Posterior vena cava (tissue), 2 donors: ENCODE results near the gene KLK11. TPM values are rescaled to one million over a fixed set of nuclear protein-coding genes. Genes with fewer than 3 reads are reported as not detected.

Source experiments
- DNase-seq: peaks from one replicate; pipeline ENCODE4 v3.0.0-alpha.2; 2020; ENCODE audit warnings: low spot score
- intact Hi-C, 2 donors: fragments of 100-400 bp; cut with DNase I; formaldehyde crosslinking; loops; one replicate each; pipeline versions ENCODE4 v1.14.1 to v1.14.2; 2022 to 2023
- total RNA-seq, 2 donors: library from RNA; stranded (reverse); fragmentation: NEBNext Ultra II Directional; extraction: Animal tissue kit (Norgen Biotek cat#: 25700); gene quantifications; one replicate each; pipeline ENCODE4 v1.2.1, GENCODE V29; 2021
- donor health status: DM: yes; HTN: yes; CAD: no.
- donor health status: DM: yes; HTN: yes; CAD: no.

Gene KLK11
- total RNA-seq, 2 donors from 2014 or later = not detected

DNA sequence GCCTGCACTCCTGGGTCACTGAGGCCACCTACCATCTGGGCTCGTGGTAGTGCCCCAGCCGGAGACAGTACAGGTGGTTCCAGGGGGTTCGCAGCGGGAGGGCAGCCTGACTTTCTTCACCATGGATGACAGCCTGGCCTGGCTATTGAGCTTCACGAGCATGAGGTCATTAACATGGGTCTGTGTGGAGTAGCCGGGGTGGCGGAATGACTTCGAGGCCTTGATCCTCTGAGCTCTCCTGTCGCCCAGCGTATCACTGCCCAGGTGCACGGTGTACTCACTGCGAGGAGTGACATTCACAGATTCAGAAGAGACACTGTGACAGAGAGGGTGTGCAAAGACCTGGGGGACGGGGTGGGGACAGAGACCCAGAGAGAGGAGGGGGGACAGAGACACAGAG is 46.2 kb downstream of the KLK11 start:
- no peak for DNase-seq
- intact Hi-C loops = no loop called here

DNA sequence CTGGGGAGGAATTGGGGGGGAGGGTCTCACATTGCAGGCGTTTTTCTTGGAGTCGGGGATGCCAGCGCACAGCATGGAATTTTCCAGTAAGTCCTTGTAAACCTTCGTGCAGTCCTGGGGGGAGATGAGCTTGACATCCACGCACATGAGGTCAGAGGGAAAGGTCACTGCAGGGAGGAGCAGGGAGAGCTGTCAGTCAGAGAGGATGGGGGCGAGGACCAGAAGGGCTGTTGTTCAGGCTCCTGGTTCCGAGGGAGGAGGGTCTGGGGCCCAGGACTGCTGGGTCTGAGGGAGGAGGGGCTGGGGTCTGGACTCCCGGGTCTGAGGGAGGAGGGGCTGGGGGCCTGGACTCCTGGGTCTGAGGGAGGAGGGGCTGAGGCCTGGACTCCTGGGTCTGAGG is 46.7 kb downstream of the KLK11 start:
- intact Hi-C loops = no loop called here
- no peak for DNase-seq

DNA sequence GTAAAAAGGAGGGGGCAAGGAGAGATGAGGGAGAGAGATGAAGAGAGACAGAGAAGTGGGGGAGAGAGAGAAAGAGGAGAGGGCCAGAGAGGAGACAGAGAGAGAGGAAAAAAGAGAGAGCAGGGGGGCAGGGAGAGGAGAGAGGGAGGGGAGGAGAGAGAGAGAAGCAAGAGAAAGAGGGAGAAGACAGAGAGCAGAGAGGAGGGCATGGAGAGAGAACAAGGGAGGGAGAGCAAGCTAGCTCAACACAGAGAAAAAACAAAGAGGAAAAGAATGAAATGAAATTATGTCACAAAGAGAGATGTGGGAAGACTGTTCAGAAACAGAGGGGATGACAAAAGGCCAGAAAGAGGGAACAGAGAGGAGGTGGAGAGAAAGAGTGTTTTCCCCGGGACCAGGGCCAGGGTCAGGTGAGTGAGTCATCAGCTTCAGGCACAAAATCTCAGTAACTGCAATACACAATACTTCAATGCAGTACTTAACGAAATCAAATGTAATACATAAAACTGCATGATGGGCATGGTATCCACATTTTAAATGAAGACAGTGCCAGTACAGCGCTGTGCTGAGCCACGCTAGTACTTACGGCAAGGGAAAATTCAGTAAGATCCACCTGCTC is 47.5 kb downstream of the KLK11 start:
- intact Hi-C loops = no loop called here
- no peak for DNase-seq

DNA sequence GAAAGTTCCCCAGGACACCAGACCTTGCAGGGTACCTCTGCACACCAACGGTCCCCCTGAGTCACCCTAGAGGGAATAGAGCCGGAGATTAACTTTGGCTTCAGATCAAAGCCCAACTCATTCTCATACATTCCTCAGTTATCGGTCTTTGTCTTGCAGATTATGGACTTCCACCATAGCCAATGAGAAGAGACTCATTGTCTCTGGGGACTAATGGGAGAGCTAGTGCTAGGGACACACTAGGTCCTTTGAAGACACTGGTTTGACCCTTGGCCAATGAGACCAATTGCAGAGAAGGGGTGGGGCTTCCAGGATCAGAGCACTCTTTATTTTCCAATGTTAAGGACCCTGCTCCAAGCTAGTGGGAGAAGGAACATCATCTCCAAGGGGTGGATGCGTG is 48.8 kb downstream of the KLK11 start:
- DNase-seq = no peak
- intact Hi-C loops = no loop called here

DNA sequence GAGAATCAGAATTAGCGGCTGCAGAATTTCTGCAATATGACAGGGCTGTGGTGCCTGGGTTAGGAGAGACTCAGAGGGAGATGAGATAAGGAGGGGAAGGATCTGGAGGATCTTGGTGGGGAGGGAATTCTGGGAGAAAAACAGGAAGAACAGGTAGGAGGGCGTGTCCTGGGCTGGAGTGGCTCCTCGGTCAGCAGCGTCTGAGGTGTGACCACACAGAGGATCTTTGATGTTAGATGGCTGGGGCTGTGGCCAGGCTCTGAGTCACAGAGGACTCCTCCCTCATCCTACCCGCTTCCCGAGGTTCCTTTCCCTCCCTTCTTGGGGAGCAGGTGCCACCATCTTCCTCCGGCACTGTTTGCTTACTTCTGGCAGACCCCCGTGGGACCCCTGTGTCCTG is 50.6 kb downstream of the KLK11 start:
- no peak for DNase-seq

DNA sequence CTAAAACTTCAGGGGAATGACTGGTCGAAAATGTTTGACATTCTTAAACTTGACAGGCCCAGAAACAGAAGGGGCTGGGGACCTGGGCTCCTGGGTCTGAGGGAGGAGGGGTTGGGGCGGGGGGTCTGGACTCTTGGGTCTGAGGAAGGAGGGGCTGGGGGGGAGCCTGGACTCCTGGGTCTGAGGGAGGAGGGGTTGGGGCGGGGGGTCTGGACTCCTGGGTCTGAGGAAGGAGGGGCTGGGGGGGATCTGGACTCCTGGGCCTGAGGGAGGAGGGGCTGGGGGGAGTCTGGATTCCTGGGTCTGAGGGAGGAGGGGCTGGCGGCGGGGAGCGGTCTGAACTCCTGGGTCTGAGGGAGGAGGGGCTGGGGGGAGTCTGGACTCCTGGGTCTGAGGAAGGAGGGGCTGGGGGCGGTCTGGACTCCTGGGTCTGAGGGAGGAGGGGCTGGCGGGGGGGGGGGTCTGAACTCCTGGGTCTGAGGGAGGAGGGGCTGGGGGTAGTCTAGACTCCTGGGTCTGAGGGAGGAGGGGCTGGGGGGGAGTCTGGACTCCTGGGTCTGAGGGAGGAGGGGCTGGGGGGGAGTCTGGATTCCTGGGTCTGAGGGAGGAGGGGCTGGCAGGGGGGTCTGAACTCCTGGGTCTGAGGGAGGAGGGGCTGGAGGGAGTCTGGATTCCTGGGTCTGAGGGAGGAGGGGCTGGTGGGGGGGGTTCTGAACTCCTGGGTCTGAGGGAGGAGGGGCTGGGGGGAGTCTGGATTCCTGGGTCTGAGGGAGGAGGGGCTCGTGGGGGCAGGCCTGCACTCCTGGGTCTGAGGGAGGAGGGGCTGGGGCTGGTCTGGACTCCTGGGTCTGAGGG is 51.5 kb downstream of the KLK11 start:
- no peak for DNase-seq
- intact Hi-C loops = no loop called here

More for the DNA sequence above, 50.6 kb downstream of the KLK11 start:
- intact Hi-C loops = no loop called here

DNA sequence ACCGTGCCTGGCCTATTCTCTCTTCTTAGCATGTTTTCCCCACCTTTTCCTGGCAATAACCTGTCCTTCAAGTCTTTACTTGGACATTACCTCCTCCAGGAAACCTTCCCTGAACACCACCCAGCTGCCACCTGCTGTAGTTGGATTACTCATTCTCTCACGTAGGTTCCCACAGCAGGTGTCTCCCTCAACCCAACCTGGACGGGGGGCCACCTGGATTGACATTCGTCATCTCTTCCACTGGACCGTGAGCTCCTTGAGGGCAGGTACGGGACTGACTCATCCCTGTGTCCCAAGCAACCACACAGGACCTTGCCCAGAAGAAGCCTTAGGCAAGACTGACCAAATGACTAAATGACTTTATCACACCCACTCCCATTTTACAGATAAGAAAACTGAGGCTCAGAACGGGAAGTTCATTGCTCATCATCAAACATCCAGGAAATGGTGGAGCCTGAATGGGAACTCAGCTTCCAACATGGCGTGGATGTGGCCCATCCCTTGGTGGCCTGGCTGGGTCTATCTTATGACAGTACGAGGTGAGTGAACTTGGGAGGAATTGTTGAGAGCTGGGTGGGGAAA is 53.5 kb downstream of the KLK11 start:
- no peak for DNase-seq
- intact Hi-C loops = no loop called here

Other genes with a start within 250 kb of the KLK11 start
- not detected for gene ACP4, start 236.2 kb downstream of the KLK11 start, total RNA-seq
- gene KLK1, start 202.8 kb downstream of the KLK11 start, total RNA-seq = under 1 TPM in 1 of 2 donors, not detected in 1; 0.67 TPM
- gene KLK15, start 193.0 kb downstream of the KLK11 start, total RNA-seq = not detected
- not detected for gene KLK3, start 171.7 kb downstream of the KLK11 start, total RNA-seq
- gene KLK2, start 153.2 kb downstream of the KLK11 start, total RNA-seq = not detected
- not detected for gene KLK4, start 115.2 kb downstream of the KLK11 start, total RNA-seq
- not detected for gene KLK5, start 73.6 kb downstream of the KLK11 start, total RNA-seq
- not detected for gene KLK6, start 57.0 kb downstream of the KLK11 start, total RNA-seq
- gene KLK7, start 42.7 kb downstream of the KLK11 start, total RNA-seq = not detected
- not detected for gene KLK8, start 25.0 kb downstream of the KLK11 start, total RNA-seq
- not detected for gene KLK10, start 6.9 kb downstream of the KLK11 start, total RNA-seq
- gene KLK12, start 8.4 kb upstream of the KLK11 start, total RNA-seq = not detected
- not detected for gene KLK13, start 38.5 kb upstream of the KLK11 start, total RNA-seq
- gene KLK14, start 56.3 kb upstream of the KLK11 start, total RNA-seq = not detected
- 1 to 10 TPM; 3.7 to 5.0 TPM for gene CTU1, start 81.8 kb upstream of the KLK11 start, total RNA-seq
- 10 to 100 TPM in 1 of 2 donors, 1 to 10 TPM in 1; 8.7 to 12.6 TPM for gene SIGLEC9, start 98.3 kb upstream of the KLK11 start, total RNA-seq
- gene SIGLEC7, start 115.7 kb upstream of the KLK11 start, total RNA-seq = 1 to 10 TPM; 1.8 to 5.5 TPM
- 10 to 100 TPM in 1 of 2 donors, 1 to 10 TPM in 1; 10.0 to 17.4 TPM for gene CD33, start 198.5 kb upstream of the KLK11 start, total RNA-seq
- gene SIGLECL1, start 224.5 kb upstream of the KLK11 start, total RNA-seq = not detected